ENCODE results near the gene HSDL2.

GRCh38 chr9:112439825-112440224, 59.9 kb downstream of the HSDL2 start:
- no peak for TF ChIP-seq CTCF (IDR thresholded peaks at IDR 0.05)
- TF ChIP-seq SIN3A (IDR thresholded peaks at IDR 0.05; ENCODE audit: borderline replicate concordance, insufficient read depth, low read depth, low read length), result no peak
- no peak for TF ChIP-seq POLR2AphosphoS5 (IDR thresholded peaks at IDR 0.05; ENCODE audit: low read depth, low read length)
